Measurements from ENCODE around the gene VEGFA. TPM values are rescaled to one million over a fixed set of nuclear protein-coding genes. Genes with fewer than 3 reads are reported as not detected.

VEGFA gene
- total and polyA plus RNA-seq, 2 of the 8 experiments (the other 6 are each of a cell fraction or from before 2014, with no cell fraction given), result 42.2 to 58.5 TPM

- POLR2A ChIA-PET (ENCODE audit: partially characterized antibody), result interaction anchor here (1.0 to 2.4 kb wide), 4 partner anchors 12 to 34 kb away, joined by 3 to 8 read pairs (median 3); no protein-coding TSS in a partner anchor
- H3K4me2 ChIP-seq (ENCODE audit: insufficient read depth in 1 of 2, low read depth in 2 of 2, low read length in 2 of 2), result no peak overlapping the region
Measured at GRCh38 chr6:43738877-43739641, 31.0 kb upstream of the VEGFA start.

More at GRCh38 chr6:43738877-43739641, 31.0 kb upstream of the VEGFA start:
- H2BK20ac ChIP-seq (ENCODE audit: low read length), result no peak overlapping the region
- 90% methylated on average over 11 of the region's 11 CpGs; no CpG with 5 or more reads in 1 of the 2 experiments for WGBS, 2 experiments (ENCODE audit: extremely low coverage in 1 of 2, insufficient coverage in 1 of 2, insufficient read length in 1 of 2, insufficient replicate concordance in 2 of 2, low coverage in 1 of 2, low lambda C conversion rate in 2 of 2, missing lambda C conversion rate in 1 of 2)
- no peak for FAIRE-seq
- CTCF ChIA-PET (ENCODE audit: partially characterized antibody), result interaction anchor here (0.6 to 2.3 kb wide), 9 partner anchors 9 to 217 kb away, joined by 3 to 10 read pairs (median 4); no protein-coding TSS in a partner anchor
- no peak overlapping the region for H3K9ac ChIP-seq (replicated peaks in 1 of 4; ENCODE audit: extremely low read depth in 1 of 4, low read depth in 3 of 4, low read length in 3 of 4)
- H4K8ac ChIP-seq (ENCODE audit: extremely low read depth, insufficient read depth, low read length), result no peak overlapping the region
- no peak overlapping the region for H2BK5ac ChIP-seq (ENCODE audit: low read depth, low read length)
- no peak overlapping the region for H2BK12ac ChIP-seq (ENCODE audit: low read depth, low read length)
- H3K9me3 ChIP-seq (ENCODE audit: insufficient read depth in 2 of 2, low read depth in 1 of 2, low read length in 1 of 2), result no peaks in the 10 kb centered on the region
- H2AFZ ChIP-seq (ENCODE audit: low read length), result no peak overlapping the region
- H3K79me2 ChIP-seq (ENCODE audit: control insufficient read depth in 1 of 2, insufficient read depth in 2 of 2, low read length in 2 of 2), result no peaks in the 10 kb centered on the region
- H3K4me3 ChIP-seq (ENCODE audit: extremely low read depth in 1 of 4, insufficient read depth in 2 of 4, low read depth in 3 of 4, low read length in 4 of 4), result no peak overlapping the region
- H3K27ac ChIP-seq (ENCODE audit: low read depth, low read length), result no peak overlapping the region
- H2BK15ac ChIP-seq (ENCODE audit: low read length), result no peak overlapping the region
- H3K23ac ChIP-seq (ENCODE audit: insufficient read length), result no peak overlapping the region
- TF ChIP-seq TAF7 (optimal IDR thresholded peaks at IDR 0.05; ENCODE audit: borderline replicate concordance, low read depth, low read length) (no peak), KDM1A (IDR thresholded peaks at IDR 0.05; ENCODE audit: borderline replicate concordance, low read length) (0 out of 2 replicates have a peak, but pooled peaks have one; percentile 60), EZH2 (IDR thresholded peaks at IDR 0.05; ENCODE audit: low read depth, low read length, severe bottlenecking) (no peak), SP4 (IDR thresholded peaks at IDR 0.05; ENCODE audit: low read length) (no peak)
- H3K56ac ChIP-seq (replicated peaks; ENCODE audit: insufficient read length, low read depth, low read length), result no peak overlapping the region
- no peak overlapping the region for H3K14ac ChIP-seq (ENCODE audit: insufficient read length)
- H3K27me3 ChIP-seq (replicated peaks in 1 of 4; ENCODE audit: control insufficient read depth in 3 of 4, extremely low read depth in 1 of 4, insufficient read depth in 3 of 4, low read length in 3 of 4), result no peaks in the 10 kb centered on the region
- no peak overlapping the region for H2BK120ac ChIP-seq (replicated peaks; ENCODE audit: low read depth, low read length)
- H3K4me1 ChIP-seq (replicated peaks in 1 of 4; ENCODE audit: control insufficient read depth in 3 of 4, insufficient read depth in 4 of 4, low read length in 3 of 4), result peaks cover 0 to 17% (median under 1%) of the 10 kb centered on the region in 4 experiments; a peak in 3 of 7 replicates
- H3K23me2 ChIP-seq (ENCODE audit: low read depth, low read length), result peaks cover 7% of the 10 kb centered on the region; the same call in 1 of the 2 replicates
- peaks cover 0 to 3% of the 10 kb centered on the region in 2 experiments for H4K20me1 ChIP-seq (replicated peaks in 1 of 2; ENCODE audit: control insufficient read depth in 1 of 2, insufficient read depth in 2 of 2, low read length in 2 of 2)
- no peak overlapping the region for H2AK5ac ChIP-seq (ENCODE audit: low read depth, low read length)
- H4K5ac ChIP-seq (ENCODE audit: insufficient read length, low read depth, low read length), result no peak overlapping the region
- H3K36me3 ChIP-seq (ENCODE audit: control insufficient read depth in 2 of 4, insufficient read depth in 4 of 4, low read length in 3 of 4), result no peaks in the 10 kb centered on the region
- no peak overlapping the region for H3K4ac ChIP-seq (replicated peaks; ENCODE audit: insufficient read length, low read depth, low read length)
- H3K18ac ChIP-seq (ENCODE audit: extremely low read depth, low read length), result no peak overlapping the region
- no peaks in the 10 kb centered on the region for H3K79me1 ChIP-seq (ENCODE audit: low read depth, low read length)
- no peak for DNase-seq (ENCODE audit: low read depth in 1 of 2, low spot score in 2 of 2)
- no peak overlapping the region for H4K91ac ChIP-seq (replicated peaks; ENCODE audit: insufficient read length, low read length)
